ENCODE results near the gene POLE.

POLE gene

DNA sequence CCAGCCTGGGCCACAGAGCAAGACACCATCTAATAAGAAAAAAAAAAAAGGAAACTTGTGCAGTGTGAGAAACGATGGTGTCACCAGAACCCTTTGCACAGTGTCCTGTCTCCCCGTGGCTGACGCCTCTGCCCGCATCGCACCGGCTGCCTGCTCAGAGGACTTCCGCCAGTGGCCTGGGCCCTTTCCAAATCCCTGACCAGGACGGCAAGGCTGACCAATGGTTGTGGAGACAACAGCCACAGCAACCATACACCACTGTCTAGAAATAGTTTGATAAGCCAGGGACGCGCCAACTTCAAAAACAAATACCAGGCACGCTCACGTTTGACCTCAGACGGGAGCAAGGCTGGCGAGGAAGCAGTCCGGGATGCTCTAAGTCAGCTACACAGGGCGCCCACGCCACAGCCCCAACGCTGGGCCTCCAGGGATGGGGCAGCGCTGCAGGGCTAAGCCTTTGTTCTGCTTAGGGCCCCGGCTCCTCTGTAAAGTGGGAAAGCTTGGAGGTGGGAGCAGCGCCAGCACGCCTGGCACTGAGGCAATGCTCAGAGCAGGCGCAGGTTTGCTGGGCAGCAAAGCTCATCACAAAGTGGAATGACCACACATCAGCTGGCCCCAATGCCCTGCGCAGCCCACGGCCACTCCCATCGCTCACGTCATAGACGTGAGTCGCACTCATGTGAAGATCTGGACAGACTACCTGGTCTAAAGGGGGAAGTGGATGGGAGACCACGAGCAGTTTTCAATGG, 36.0 kb upstream of the POLE start:
- Mint-ChIP-seq H3K36me3 (ENCODE audit: low read depth) (peaks cover 64% of the 10 kb centered on the region), H3K27me3 (ENCODE audit: low read depth) (no peaks in the 10 kb centered on the region), H3K4me3 (no peak overlapping the region), H3K4me1 (ENCODE audit: low read depth) (no peaks in the 10 kb centered on the region), H3K9me3 (no peaks in the 10 kb centered on the region), H3K27ac (no peak overlapping the region)
- DNase-seq (ENCODE audit: low spot score), result no peak

DNA sequence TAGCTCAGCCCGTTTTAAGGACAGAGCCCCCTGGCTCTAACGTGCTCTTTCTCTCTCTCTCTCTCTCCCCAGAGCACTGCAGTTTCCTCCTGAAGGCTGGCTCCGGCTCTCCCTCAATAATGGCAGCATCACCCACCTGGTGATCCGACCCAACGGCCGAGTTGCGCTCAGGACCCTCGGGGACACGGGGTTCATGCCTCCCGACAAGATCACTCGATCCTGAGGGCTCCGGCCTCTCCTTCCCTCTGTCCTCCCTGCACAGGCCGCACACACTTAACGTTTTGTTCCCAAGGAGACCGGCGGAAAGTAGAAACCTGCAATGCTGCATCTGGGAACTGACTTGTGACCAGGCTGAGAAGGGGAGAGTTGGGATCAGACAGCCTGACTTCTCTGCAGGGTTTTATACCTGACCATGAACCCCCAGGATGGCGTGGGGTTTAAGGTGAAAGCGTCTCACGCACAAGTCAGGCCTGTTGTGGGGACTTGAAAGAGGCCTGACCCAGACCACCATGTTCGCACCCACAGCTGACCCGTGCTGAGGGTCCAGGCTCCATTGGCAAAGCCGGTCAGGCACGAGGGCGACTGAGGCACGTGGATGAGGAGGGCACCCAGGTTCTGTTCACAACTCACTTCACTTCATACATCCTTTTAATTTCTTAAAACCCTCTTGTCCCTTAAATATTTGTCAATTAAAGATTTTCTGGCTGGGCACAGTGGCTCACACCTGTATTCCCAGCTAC, 33.6 kb upstream of the POLE start:
- no peak overlapping the region for H3K27ac Mint-ChIP-seq
- H3K36me3 Mint-ChIP-seq (ENCODE audit: low read depth), result peaks cover 55% of the 10 kb centered on the region
- no peak for DNase-seq (ENCODE audit: low spot score)
- no peaks in the 10 kb centered on the region for H3K9me3 Mint-ChIP-seq
- H3K27me3 Mint-ChIP-seq (ENCODE audit: low read depth), result no peaks in the 10 kb centered on the region
- no peaks in the 10 kb centered on the region for H3K4me1 Mint-ChIP-seq (ENCODE audit: low read depth)
- no peak overlapping the region for H3K4me3 Mint-ChIP-seq

DNA sequence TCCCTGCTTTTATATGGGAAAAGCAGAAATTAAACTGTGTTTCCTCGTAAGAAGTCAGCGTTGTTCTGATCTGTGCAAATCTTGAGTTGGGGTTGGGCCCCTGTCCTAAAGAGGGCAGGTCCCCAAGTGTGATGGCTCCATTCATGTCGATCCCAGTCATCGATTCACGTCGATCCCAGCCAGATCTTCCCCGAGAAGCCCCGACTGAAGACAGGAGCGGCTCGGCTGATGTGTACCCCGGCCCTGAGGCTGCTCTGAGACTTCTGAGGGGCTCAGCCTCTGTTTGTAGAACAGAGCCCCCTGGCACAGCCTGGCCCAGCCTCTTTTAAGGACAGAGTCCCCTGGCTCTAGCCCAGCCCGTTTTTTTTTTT, 32.8 kb upstream of the POLE start:
- Mint-ChIP-seq H3K4me3 (no peak overlapping the region), H3K27me3 (ENCODE audit: low read depth) (no peaks in the 10 kb centered on the region), H3K36me3 (ENCODE audit: low read depth) (peaks cover 47% of the 10 kb centered on the region), H3K4me1 (ENCODE audit: low read depth) (no peaks in the 10 kb centered on the region), H3K27ac (no peak overlapping the region), H3K9me3 (no peaks in the 10 kb centered on the region)
- DNase-seq (ENCODE audit: low spot score), result no peak

DNA sequence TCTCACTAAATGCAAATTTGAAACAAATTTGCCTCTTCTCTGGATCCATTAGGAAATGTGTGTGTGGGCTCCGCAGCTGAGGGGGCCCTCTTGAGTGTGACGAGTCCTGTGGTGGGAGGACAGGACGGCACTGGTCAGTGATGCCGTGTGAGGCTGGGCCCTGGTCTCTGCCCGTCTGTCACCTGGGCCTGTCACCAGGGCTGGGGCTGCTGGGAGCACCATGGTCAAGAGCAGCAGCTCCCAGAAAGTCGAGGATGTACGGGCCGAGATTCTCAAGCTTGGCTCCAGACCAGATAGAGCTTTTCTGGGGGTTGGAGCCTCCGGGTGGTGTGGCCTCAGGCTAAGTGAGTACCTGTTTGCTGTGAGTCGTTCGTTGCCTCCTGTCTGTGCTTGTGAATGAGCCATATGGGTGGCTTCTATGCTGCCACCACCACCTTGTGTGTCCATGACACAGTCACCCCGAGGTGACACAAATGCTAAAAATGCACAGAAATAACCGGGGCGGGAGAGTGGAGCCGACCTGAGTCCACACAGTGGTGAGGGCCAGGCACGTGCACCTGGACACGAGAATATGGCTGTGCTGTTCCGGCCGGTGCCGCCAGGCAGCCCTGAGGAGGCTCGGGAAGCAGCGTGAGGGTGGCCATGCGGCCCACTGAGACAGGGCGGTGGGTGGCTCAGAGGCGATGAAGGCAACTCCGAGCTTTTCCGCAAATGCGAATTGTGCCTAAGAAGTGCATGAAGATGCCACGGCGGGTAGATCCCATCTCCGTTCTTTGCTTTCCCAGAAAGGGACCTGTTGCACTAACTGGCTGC, 32.2 kb upstream of the POLE start:
- H3K4me1 Mint-ChIP-seq (ENCODE audit: low read depth), result peaks cover 3% of the 10 kb centered on the region
- H3K27me3 Mint-ChIP-seq (ENCODE audit: low read depth), result no peaks in the 10 kb centered on the region
- no peak overlapping the region for H3K4me3 Mint-ChIP-seq
- H3K27ac Mint-ChIP-seq, result no peak overlapping the region
- H3K36me3 Mint-ChIP-seq (ENCODE audit: low read depth), result peaks cover 49% of the 10 kb centered on the region
- no peak for DNase-seq (ENCODE audit: low spot score)
- H3K9me3 Mint-ChIP-seq, result no peaks in the 10 kb centered on the region

DNA sequence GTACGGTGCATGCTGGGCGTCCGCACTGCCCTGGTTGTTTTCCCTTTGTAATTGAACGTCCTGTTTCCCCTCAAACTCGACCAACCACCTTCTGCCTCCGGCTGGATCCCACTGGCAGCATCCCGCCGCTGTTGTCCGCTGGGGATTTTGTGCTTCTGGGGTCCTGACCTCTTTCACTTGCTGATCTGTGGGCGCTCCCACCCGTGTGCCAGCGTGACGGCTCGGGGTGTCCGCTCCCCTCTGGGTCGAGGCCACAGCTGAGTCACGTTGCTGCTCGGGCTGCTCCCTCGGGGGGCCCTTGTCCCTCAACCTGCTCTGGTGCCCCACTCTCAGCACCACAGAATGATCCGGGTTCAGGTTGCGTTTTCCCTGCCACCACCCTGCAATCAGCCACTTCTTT, 31.5 kb upstream of the POLE start:
- H3K27me3 Mint-ChIP-seq (ENCODE audit: low read depth), result no peaks in the 10 kb centered on the region
- peaks cover 3% of the 10 kb centered on the region for H3K4me1 Mint-ChIP-seq (ENCODE audit: low read depth)
- H3K4me3 Mint-ChIP-seq, result no peak overlapping the region
- no peak overlapping the region for H3K27ac Mint-ChIP-seq
- DNase-seq (ENCODE audit: low spot score), result no peak
- peaks cover 45% of the 10 kb centered on the region for H3K36me3 Mint-ChIP-seq (ENCODE audit: low read depth)
- H3K9me3 Mint-ChIP-seq, result no peaks in the 10 kb centered on the region

DNA sequence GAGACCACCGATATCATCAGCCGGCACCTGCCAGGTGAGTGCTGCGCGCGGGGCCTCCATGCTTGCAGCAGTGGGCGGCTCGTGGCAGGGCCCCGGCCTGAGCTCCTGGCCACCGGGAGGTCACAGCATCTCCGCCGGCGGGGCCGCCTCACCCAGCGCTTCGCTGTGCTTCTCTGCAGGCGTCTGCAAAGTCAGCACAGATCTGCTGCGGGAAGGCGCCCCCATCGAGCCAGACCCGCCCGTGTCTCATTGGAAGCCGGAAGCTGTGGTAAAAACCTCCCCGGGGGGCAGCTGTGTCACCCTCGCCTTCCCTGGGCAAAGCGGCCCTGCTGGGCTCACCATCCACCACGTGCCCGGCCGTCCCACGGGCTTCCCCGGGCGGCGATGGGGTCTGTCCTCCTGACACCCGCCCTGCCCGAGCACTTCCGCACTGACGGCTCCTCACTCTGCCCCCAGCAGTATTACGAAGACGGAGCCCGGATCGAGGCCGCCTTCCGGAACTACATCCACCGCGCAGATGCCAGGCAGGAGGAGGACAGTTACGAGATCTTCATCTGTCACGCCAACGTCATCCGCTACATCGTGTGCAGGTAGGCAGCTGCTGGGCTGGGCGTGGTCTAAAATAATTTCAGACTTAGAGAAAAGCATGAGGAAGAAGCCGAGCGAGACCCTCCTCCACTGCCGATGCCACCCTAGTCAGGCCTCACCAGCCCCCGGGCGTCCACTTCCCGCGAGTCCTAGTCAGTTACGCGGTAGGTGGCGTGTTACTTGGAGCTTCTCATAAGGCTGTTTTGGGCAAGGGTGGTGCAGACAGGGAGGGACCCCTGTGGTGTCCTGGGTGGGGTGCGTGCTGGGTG, 30.6 kb upstream of the POLE start:
- no peak overlapping the region for H3K4me3 Mint-ChIP-seq
- no peaks in the 10 kb centered on the region for H3K27me3 Mint-ChIP-seq (ENCODE audit: low read depth)
- H3K27ac Mint-ChIP-seq, result no peak overlapping the region
- H3K4me1 Mint-ChIP-seq (ENCODE audit: low read depth), result peaks cover 10% of the 10 kb centered on the region
- H3K36me3 Mint-ChIP-seq (ENCODE audit: low read depth), result peaks cover 41% of the 10 kb centered on the region
- DNase-seq (ENCODE audit: low spot score), result no peak
- H3K9me3 Mint-ChIP-seq, result no peaks in the 10 kb centered on the region

DNA sequence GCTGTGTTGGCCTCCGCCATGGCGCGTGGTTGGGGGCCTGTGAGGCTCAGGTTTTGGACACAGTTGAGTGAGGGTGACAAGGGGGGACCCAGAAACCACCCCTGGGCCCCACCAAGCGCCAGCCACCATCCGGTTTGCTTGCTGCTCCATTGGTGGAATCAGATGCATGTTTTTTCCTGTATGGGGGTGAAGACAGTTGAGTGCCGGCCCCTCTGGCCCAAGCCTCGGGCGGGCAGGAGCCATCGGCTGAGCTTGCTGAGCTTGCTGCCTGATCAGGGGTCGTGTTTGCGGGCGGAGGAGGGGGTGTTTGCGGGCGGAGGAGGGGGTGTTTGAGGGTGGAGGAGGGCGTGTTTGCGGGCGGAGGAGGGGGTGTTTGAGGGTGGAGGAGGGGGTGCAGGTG, 29.9 kb upstream of the POLE start:
- no peak for DNase-seq (ENCODE audit: low spot score)
- Mint-ChIP-seq H3K9me3 (no peaks in the 10 kb centered on the region), H3K4me3 (no peak overlapping the region), H3K27me3 (ENCODE audit: low read depth) (no peaks in the 10 kb centered on the region), H3K4me1 (ENCODE audit: low read depth) (peaks cover 13% of the 10 kb centered on the region), H3K36me3 (ENCODE audit: low read depth) (peaks cover 38% of the 10 kb centered on the region), H3K27ac (no peak overlapping the region)

DNA sequence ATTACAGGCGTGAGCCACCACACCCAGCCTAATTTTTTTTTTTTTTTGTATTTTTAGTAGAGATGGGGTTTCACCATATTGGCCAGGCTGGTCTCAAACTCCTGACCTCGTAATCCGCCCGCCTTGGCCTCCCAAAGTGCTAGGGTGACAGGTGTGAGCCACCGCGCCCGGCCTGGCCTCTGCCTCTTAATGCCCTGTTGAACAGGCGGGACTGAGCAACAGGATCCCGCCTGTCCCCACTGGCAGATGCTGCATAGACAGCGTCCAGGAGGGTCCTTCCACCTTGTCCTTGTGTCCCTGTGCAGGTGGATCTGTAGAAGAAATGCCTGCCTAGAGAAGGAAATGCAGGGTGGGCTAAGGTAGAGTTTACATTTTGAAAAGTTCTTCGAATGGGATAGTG, 29.2 kb upstream of the POLE start:
- DNase-seq (ENCODE audit: low spot score), result no peak
- Mint-ChIP-seq H3K27ac (no peak overlapping the region), H3K4me3 (no peak overlapping the region), H3K36me3 (ENCODE audit: low read depth) (peaks cover 36% of the 10 kb centered on the region), H3K27me3 (ENCODE audit: low read depth) (no peaks in the 10 kb centered on the region), H3K9me3 (no peaks in the 10 kb centered on the region), H3K4me1 (ENCODE audit: low read depth) (peaks cover 13% of the 10 kb centered on the region)

DNA sequence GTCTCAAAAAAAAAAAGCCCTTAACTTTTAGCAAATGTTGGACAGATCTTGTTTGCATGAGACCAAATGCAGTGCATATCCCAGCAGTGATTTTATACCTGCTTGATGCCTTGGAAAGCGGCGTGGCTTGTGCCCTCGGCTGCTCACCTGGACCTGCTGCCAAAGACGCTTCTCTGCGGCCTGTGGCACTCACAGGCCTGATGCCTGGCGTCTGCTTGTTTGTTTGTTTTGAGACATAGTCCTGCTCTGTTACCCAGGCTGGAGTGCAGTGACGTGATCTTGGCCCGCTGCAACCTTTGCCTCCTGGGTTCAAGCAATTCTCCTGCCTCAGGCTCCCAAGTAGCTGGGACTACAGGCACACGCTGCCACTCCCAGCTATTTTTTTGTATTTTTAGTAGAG, 28.7 kb upstream of the POLE start:
- H3K4me3 Mint-ChIP-seq, result no peak overlapping the region
- DNase-seq (ENCODE audit: low spot score), result no peak
- no peaks in the 10 kb centered on the region for H3K27me3 Mint-ChIP-seq (ENCODE audit: low read depth)
- H3K4me1 Mint-ChIP-seq (ENCODE audit: low read depth), result peaks cover 13% of the 10 kb centered on the region
- H3K36me3 Mint-ChIP-seq (ENCODE audit: low read depth), result peaks cover 33% of the 10 kb centered on the region
- no peak overlapping the region for H3K27ac Mint-ChIP-seq
- H3K9me3 Mint-ChIP-seq, result no peaks in the 10 kb centered on the region

DNA sequence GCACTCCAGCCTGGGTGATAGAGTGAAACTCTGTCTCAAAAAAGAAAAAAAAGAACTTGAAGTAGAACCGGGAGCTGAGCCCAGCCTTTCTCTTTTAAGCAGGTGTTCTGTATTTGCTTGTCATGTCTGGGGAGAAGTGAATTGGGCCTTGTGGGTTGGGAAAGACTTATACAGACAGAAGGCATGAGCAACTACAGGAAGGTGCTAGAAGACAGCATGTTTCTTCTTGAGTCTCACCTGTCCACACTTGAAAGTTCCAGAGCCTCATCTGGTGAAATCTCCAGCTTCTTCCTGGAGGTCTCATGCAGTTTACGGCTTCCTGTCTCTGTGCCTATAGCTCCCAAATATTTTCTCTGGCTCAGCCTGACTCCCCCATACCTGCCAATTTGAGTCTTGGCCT, 26.0 kb upstream of the POLE start:
- Mint-ChIP-seq H3K9me3 (no peaks in the 10 kb centered on the region), H3K27me3 (ENCODE audit: low read depth) (no peaks in the 10 kb centered on the region), H3K36me3 (ENCODE audit: low read depth) (peaks cover 18% of the 10 kb centered on the region), H3K4me1 (ENCODE audit: low read depth) (peaks cover 16% of the 10 kb centered on the region), H3K27ac (no peak overlapping the region), H3K4me3 (no peak overlapping the region)
- no peak for DNase-seq (ENCODE audit: low spot score)

DNA sequence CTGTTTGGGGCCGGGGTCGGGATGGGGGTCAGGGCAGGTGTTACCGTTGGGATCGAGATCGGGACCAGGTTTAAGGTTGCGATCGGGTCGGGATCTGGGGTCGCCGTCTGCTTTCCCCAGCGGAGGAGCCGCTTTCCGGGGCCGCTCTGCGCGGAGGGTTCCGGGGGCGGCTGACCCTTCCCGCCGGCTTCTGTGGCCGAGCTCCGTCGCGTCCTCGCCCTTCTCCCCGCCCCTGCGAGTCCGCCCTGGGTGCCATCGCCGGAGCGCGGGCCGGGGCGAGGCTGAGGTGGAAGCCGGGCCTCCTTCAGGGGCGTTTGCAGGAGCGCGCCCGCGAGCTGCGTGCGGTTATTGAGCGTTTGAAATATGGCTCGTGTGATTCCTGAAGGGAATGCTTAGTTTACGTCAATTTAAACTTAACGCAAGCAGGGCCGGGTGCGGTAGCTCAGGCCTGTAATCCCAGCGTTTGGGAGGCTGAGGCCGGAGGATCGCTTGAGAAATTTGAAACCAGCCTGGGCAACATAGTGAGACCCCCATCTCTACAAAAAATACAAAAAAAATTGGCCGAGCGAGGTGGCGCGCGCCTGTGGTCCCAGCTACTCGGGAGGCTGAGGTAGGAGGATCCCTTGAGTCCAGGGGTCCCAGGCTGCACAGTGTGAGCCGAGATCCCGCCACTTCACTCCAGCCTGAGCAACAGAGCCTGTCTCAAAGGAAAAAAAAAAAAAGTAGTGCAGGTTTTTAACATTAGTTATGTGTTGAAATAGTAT, 24.1 kb upstream of the POLE start:
- peaks cover 18% of the 10 kb centered on the region for H3K4me1 Mint-ChIP-seq (ENCODE audit: low read depth)
- peak; percentile 22 for DNase-seq (ENCODE audit: low spot score)
- no peaks in the 10 kb centered on the region for H3K9me3 Mint-ChIP-seq
- peak overlapping the region; percentile 49 for H3K27ac Mint-ChIP-seq
- peak overlapping the region; percentile 85 for H3K4me3 Mint-ChIP-seq
- H3K36me3 Mint-ChIP-seq (ENCODE audit: low read depth), result peaks cover 14% of the 10 kb centered on the region
- H3K27me3 Mint-ChIP-seq (ENCODE audit: low read depth), result no peaks in the 10 kb centered on the region

DNA sequence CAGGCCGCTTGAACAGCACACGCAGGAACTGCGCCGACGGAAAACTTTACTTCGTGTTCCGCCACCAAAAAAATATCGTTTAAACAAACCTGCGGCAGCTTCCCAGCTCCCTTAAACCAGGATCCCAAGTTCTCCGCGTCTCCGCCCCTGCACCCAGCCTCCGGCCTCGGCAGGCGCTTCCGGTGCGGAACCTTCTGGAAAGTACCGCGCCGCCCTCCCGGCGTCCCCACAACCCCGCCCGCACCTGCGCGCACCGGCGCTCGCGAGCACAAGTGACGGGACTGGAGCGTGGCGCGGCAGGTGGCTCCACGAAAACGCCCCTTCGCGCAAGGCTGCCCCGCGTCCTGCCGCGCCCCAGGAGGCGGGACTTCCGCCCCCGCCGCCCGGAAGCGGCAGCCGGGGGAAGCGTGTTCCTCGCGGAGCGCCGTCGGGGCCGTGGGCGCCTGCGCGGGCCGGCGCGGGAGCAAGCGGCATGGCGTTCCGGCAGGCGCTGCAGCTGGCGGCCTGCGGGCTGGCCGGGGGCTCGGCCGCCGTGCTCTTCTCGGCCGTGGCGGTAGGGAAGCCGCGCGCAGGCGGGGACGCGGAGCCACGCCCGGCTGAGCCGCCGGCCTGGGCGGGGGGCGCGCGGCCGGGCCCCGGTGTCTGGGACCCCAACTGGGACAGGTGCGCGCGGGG, 23.4 kb upstream of the POLE start, which contains the start of gene PGAM5:
PGAM5 (plus strand) TSS at position 438 of the 675 bp plus-strand sequence; CDS start at position 473, 35 bp downstream.
- Mint-ChIP-seq H3K4me3 (peak within 1 kb of the TSS; percentile 95), H3K9me3 (no peaks in the 10 kb centered on the region), H3K4me1 (ENCODE audit: low read depth) (peaks cover 18% of the 10 kb centered on the region), H3K27me3 (ENCODE audit: low read depth) (no peaks in the 10 kb centered on the region), H3K27ac (peak within 1 kb of the TSS; percentile 88), H3K36me3 (ENCODE audit: low read depth) (peaks cover 14% of the 10 kb centered on the region)
- peak; percentile 91 for DNase-seq (ENCODE audit: low spot score)

All from T-helper 2 cell treated with Interferon-gamma antibody and Interleukin-4, amounts not matched to agents 5 μg/mL and 100 μg/mL, for 36 hours (primary cell).